Spleen (tissue), 11 donors: ENCODE results near the gene CCL1. TPM values are rescaled to one million over a fixed set of nuclear protein-coding genes. Genes with fewer than 3 reads are reported as not detected.

Experiments
- DNase-seq: peaks from one replicate; pipeline ENCODE4 v3.0.0-alpha.2; 2020
- H3K27ac ChIP-seq, 8 donors: fragments of 200-600 bp; sonication (generic) in 7 of 8; 1 replicate in 4 of 8; 2 replicates in 4 of 8; pipeline versions ENCODE4 v1.5.0 to v1.8.0; 2016 to 2021; ENCODE audit warnings: inconsistent platforms in 4 of 8, mild to moderate bottlenecking in 4 of 8, moderate library complexity in 1 of 8
- H3K27me3 ChIP-seq, 7 donors: fragments of 200-600 bp; sonication (generic) in 6 of 7; replicated peaks in 1 of 7; 1 replicate in 4 of 7; 2 replicates in 3 of 7; pipeline versions ENCODE4 v1.5.0 to v1.8.0; 2016 to 2021; ENCODE audit warnings: inconsistent platforms in 3 of 7, mild to moderate bottlenecking in 1 of 7
- H3K36me3 ChIP-seq, 6 donors: fragments of 200-600 bp; sonication (generic) in 5 of 6; 1 replicate in 4 of 6; 2 replicates in 2 of 6; pipeline versions ENCODE4 v1.5.0 to v1.8.0; 2016 to 2021; ENCODE audit warnings: inconsistent platforms in 2 of 6
- H3K4me1 ChIP-seq, 6 donors: fragments of 200-600 bp; sonication (generic) in 5 of 6; 1 replicate in 3 of 6; 2 replicates in 3 of 6; pipeline versions ENCODE4 v1.5.0 to v1.8.0; 2016 to 2021; ENCODE audit warnings: inconsistent platforms in 3 of 6
- H3K4me3 ChIP-seq, 8 donors: fragments of 200-600 bp; sonication (generic) in 7 of 8; 1 replicate in 4 of 8; 2 replicates in 4 of 8; pipeline versions ENCODE4 v1.5.0 to v1.8.0; 2016 to 2021; ENCODE audit warnings: inconsistent platforms in 4 of 8, mild to moderate bottlenecking in 4 of 8, moderate library complexity in 2 of 8
- H3K9me3 ChIP-seq, 8 donors: fragments of 200-600 bp; sonication (generic) in 7 of 8; 1 replicate in 4 of 8; 2 replicates in 4 of 8; pipeline versions ENCODE4 v1.5.0 to v1.8.0; 2016 to 2021; ENCODE audit warnings: inconsistent platforms in 4 of 8
- POLR2A ChIP-seq, 3 donors: fragments of 450-650 bp; IDR thresholded peaks; one replicate each; pipeline ENCODE4 v1.5.1; 2017; ENCODE audit warnings: antibody characterized with exemption in 3 of 3, mild to moderate bottlenecking in 1 of 3
- POLR2AphosphoS5 ChIP-seq, 3 donors: sonication (generic); formaldehyde crosslinking; IDR thresholded peaks; one replicate each; pipeline ENCODE4 v1.5.1; 2017; ENCODE audit warnings: antibody characterized with exemption in 3 of 3
- WGBS, 5 donors: extraction: QIAGEN DNeasy Blood & Tissue Kit in 3 of 5; methylation state at CpG; one replicate each; pipeline versions ENCODE4 v1.1.5 to v1.1.7; 2013 to 2018; 5-methylcytosine and 5-hydroxymethylcytosine counted together
- intact Hi-C: fragments of 100-400 bp; cut with DNase I; formaldehyde crosslinking; loops from one replicate; pipeline ENCODE4 v1.15.0; 2023; ENCODE audit warnings: low total_unique reads
- polyA plus RNA-seq, 3 donors: library from polyadenylated mRNA; stranded (reverse); fragments of 200-250 nt; gene quantifications; one replicate each; pipeline ENCODE4 v1.2.1, GENCODE V29; 2013
- total RNA-seq, 7 donors: library from RNA; depleted of rRNA in 3 of 7; stranded (reverse); fragments of >200 nt in 3 of 7; fragmentation: NEBNext Ultra II Directional in 4 of 7; extraction: Animal tissue kit (Norgen Biotek cat#: 25700) in 4 of 7; gene quantifications; one replicate each; pipeline versions ENCODE4 v1.1.0 to v1.2.1, GENCODE V29; 2016 to 2021
- TF ChIP-seq, protein P1 (sequence below), 11 experiments: fragments of 200-600 bp in 7 of 11; fragments of 450-650 bp in 4 of 11; sonication (generic) in 4 of 11; IDR thresholded peaks in 8 of 11; conservative IDR thresholded peaks in 3 of 11; 1 replicate in 7 of 11; 2 replicates in 4 of 11; pipeline versions ENCODE4 v1.4.0 to v1.8.0; 2016 to 2021; ENCODE audit warnings: antibody characterized with exemption in 11 of 11, inconsistent platforms in 4 of 11, mild to moderate bottlenecking in 1 of 11
- donor health status: healthy with polysubstance abuse.
- donor health status: DM: no; HTN: no; CAD: no; lungs with moderate emphysema.
- donor health status: DM: no; HTN: no; CAD: no.
- donor health status: Bipolar disorder and iron deficiency.
- donor health status: healthy.
- donor health status: DM: no; HTN: no; CAD: no.
- donor health status: DM: yes; HTN: yes; CAD: no.

Gene CCL1
- total and polyA plus RNA-seq, 10 donors, result not detected

DNA sequence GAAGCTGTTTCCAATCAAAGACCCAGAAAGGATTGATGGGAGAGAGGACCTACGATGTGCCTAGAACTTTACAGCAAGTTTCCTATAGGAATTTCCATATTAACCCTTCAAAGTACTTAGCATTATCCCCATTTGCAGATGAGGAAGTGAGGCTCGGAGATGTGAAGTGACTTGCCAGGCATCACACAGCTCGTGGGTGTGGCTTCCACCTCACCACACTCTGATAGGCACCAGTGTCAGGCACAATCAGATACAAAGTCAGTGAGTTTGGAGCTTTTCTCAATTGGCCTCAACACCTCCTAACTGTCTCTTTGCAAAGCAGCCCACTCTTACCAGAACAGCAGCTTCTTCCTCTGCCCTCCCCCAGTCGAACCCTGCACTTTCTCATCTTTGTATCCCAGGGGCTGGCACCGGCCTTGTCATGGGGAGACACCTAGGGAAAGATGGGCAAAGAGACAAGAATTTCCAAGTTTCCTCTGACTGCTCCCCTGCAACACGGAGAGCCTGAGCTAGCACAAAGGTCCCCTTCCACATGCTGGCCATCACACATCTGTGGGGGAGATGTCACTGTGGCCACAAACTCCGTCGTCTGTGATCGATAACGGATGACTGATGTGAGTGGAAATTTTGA lies 37.4 kb upstream of the CCL1 start:
- H3K36me3 ChIP-seq, result no peaks in the 10 kb centered on the region
- intact Hi-C loops, result no loop called here
- no peaks in the 10 kb centered on the region for H3K9me3 ChIP-seq
- no peak overlapping the region for H3K27ac ChIP-seq
- no peak overlapping the region for H3K4me3 ChIP-seq
- DNase-seq, result no peak
- WGBS, 5 donors, result 74 to 83% (median 76%) methylated on average over 10 of the region's 10 CpGs
- H3K4me1 ChIP-seq, result peaks cover 0 to 26% (median 15%) of the 10 kb centered on the region in 6 donors
- TF ChIP-seq POLR2A (IDR thresholded peaks at IDR 0.05), result no peak
- no peak for TF ChIP-seq POLR2AphosphoS5 (IDR thresholded peaks at IDR 0.05)
- TF ChIP-seq, protein P1, sequence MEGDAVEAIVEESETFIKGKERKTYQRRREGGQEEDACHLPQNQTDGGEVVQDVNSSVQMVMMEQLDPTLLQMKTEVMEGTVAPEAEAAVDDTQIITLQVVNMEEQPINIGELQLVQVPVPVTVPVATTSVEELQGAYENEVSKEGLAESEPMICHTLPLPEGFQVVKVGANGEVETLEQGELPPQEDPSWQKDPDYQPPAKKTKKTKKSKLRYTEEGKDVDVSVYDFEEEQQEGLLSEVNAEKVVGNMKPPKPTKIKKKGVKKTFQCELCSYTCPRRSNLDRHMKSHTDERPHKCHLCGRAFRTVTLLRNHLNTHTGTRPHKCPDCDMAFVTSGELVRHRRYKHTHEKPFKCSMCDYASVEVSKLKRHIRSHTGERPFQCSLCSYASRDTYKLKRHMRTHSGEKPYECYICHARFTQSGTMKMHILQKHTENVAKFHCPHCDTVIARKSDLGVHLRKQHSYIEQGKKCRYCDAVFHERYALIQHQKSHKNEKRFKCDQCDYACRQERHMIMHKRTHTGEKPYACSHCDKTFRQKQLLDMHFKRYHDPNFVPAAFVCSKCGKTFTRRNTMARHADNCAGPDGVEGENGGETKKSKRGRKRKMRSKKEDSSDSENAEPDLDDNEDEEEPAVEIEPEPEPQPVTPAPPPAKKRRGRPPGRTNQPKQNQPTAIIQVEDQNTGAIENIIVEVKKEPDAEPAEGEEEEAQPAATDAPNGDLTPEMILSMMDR (IDR thresholded peaks at IDR 0.05 in 8 of 11, conservative IDR thresholded peaks at IDR 0.05 in 3 of 11), result no peak
- no peaks in the 10 kb centered on the region for H3K27me3 ChIP-seq

DNA sequence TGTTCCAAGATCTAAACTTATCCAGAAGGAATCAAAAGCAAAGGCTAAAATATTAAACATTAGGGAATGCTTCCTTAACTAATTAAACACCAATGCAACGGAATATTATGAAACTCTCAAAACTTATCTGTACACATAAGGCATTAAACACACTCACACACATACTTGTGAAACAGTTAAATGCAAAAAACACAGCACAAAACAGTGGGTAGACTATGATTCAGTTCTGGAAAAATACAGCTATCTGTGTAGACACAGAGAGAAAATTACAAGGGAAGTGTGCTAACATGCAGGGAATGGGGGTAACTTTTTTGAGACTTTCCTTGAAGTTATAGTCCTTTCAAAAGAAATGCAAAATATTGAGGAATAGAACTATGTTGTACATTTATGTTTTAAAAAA lies 36.7 kb upstream of the CCL1 start:
- Histone ChIP-seq H3K4me3 (no peak overlapping the region), H3K27me3 (no peaks in the 10 kb centered on the region), H3K36me3 (no peaks in the 10 kb centered on the region), H3K27ac (no peak overlapping the region), H3K9me3 (no peaks in the 10 kb centered on the region), H3K4me1 (peaks cover 0 to 26% (median 15%) of the 10 kb centered on the region in 6 donors)
- WGBS, 5 donors, result 52 to 76% (median 65%) methylated on average over 1 of the region's 1 CpG
- TF ChIP-seq POLR2A (IDR thresholded peaks at IDR 0.05) (no peak), POLR2AphosphoS5 (IDR thresholded peaks at IDR 0.05) (no peak)
- TF ChIP-seq, protein P1 (IDR thresholded peaks at IDR 0.05 in 8 of 11, conservative IDR thresholded peaks at IDR 0.05 in 3 of 11), result no peak
- intact Hi-C loops, result no loop called here
- no peak for DNase-seq

GRCh38 chr17:34398990-34399389 lies 36.0 kb upstream of the CCL1 start:
- no peaks in the 10 kb centered on the region for H3K27me3 ChIP-seq
- DNase-seq, result no peak
- 0 to 19% (median 11%) methylated on average over 2 of the region's 2 CpGs for WGBS, 5 donors
- no peak overlapping the region for H3K27ac ChIP-seq
- no peak overlapping the region for H3K4me3 ChIP-seq
- intact Hi-C loops, result no loop called here
- no peaks in the 10 kb centered on the region for H3K36me3 ChIP-seq
- H3K9me3 ChIP-seq, result no peaks in the 10 kb centered on the region
- H3K4me1 ChIP-seq, result peaks cover 0 to 26% (median 15%) of the 10 kb centered on the region in 6 donors
- TF ChIP-seq, protein P1 (IDR thresholded peaks at IDR 0.05 in 8 of 11, conservative IDR thresholded peaks at IDR 0.05 in 3 of 11), result no peak
- TF ChIP-seq POLR2A (IDR thresholded peaks at IDR 0.05), result no peak
- no peak for TF ChIP-seq POLR2AphosphoS5 (IDR thresholded peaks at IDR 0.05)

- DNase-seq, result no peak
- Histone ChIP-seq H3K27ac (no peak overlapping the region), H3K36me3 (no peaks in the 10 kb centered on the region), H3K9me3 (no peaks in the 10 kb centered on the region), H3K27me3 (no peaks in the 10 kb centered on the region), H3K4me3 (no peak overlapping the region), H3K4me1 (peaks cover 0 to 26% (median 15%) of the 10 kb centered on the region in 6 donors)
- TF ChIP-seq, protein P1 (IDR thresholded peaks at IDR 0.05 in 8 of 11, conservative IDR thresholded peaks at IDR 0.05 in 3 of 11), result no peak
- TF ChIP-seq POLR2A (IDR thresholded peaks at IDR 0.05), result no peak
- no peak for TF ChIP-seq POLR2AphosphoS5 (IDR thresholded peaks at IDR 0.05)
- intact Hi-C loops, result no loop called here
Observed at GRCh38 chr17:34397265-34397664, 34.2 kb upstream of the CCL1 start.
